SK-N-SH (cell line): ENCODE data around the gene DIPK2B. TPM values are rescaled to one million over a fixed set of nuclear protein-coding genes. Genes with fewer than 3 reads are reported as not detected.

Experiments used
- CTCF ChIA-PET: fragments of 300-600, 350-600 bp; formaldehyde crosslinking; extraction: SDS; loops from one replicate; lab custom pipeline; 2021; lab: Yijun Ruan, JAX
- POLR2A ChIA-PET: fragments of 350-600 bp; sonication (Branson Sonifier 250); formaldehyde crosslinking; extraction: SDS; loops from one replicate; lab custom pipeline; 2020; ENCODE audit warnings: antibody characterized with exemption, inconsistent platforms; lab: Yijun Ruan, JAX
- DNase-seq: peaks from one replicate; pipeline ENCODE4 v3.0.0; 2012
- H2AFZ ChIP-seq: fragments of 200-600 bp; sonication (generic); 2 replicates; pipeline ENCODE4 v1.8.1; 2016; ENCODE audit warnings: antibody characterized with exemption, mild to moderate bottlenecking, low read depth
- H3F3A ChIP-seq: fragments of 200-600 bp; sonication (generic); replicated peaks from 2 replicates; pipeline ENCODE3; 2016; ENCODE audit warnings: antibody characterized with exemption, mild to moderate bottlenecking; ENCODE audit not compliant: insufficient read depth
- H3K27ac ChIP-seq, 2 experiments: fragments of 200-500 bp in 1 of 2; fragments of 200-600 bp in 1 of 2; sonication (Bioruptor generic) in 1 of 2; sonication (generic), shearing (Covaris generic) in 1 of 2; 2 replicates each; pipeline versions ENCODE4 v1.5.1 to v1.6.1; 2014 to 2016; ENCODE audit warnings: low read depth in 2 of 2, inconsistent platforms in 1 of 2, low read length in 1 of 2, mild to moderate bottlenecking in 1 of 2, mixed read lengths in 1 of 2
- H3K27me3 ChIP-seq: fragments of 200-600 bp; sonication (generic), shearing (Covaris generic); 2 replicates; pipeline ENCODE4 v1.6.1; 2016; ENCODE audit warnings: mixed run types; ENCODE audit not compliant: insufficient read depth
- H3K36me3 ChIP-seq, 2 experiments: fragments of 200-500 bp in 1 of 2; fragments of 200-600 bp in 1 of 2; sonication (Bioruptor generic) in 1 of 2; sonication (generic) in 1 of 2; replicated peaks in 1 of 2; 2 replicates each; pipeline versions ENCODE3 to v1.5.1; 2014 to 2016; ENCODE audit warnings: low read length in 1 of 2, mild to moderate bottlenecking in 1 of 2; ENCODE audit not compliant: insufficient read depth in 2 of 2, control insufficient read depth in 1 of 2
- H3K4me1 ChIP-seq, 2 experiments: fragments of 200-500 bp in 1 of 2; fragments of 200-600 bp in 1 of 2; sonication (Bioruptor generic) in 1 of 2; sonication (generic), shearing (Covaris generic) in 1 of 2; 2 replicates each; pipeline versions ENCODE4 v1.5.1 to v1.6.1; 2014 to 2016; ENCODE audit warnings: low read depth in 1 of 2, low read length in 1 of 2, mixed run types in 1 of 2; ENCODE audit not compliant: insufficient read depth in 2 of 2, control insufficient read depth in 1 of 2
- H3K4me2 ChIP-seq: fragments of 200-600 bp; sonication (generic), shearing (Covaris generic); 2 replicates; pipeline ENCODE4 v1.6.1; 2017; ENCODE audit warnings: mixed run types
- H3K4me3 ChIP-seq, 2 experiments: fragments of 200-500 bp in 1 of 2; fragments of 200-600 bp in 1 of 2; sonication (Bioruptor generic) in 1 of 2; sonication (generic), shearing (Covaris generic) in 1 of 2; 2 replicates each; pipeline versions ENCODE4 v1.5.1 to v1.8.1; 2014 to 2016; ENCODE audit warnings: low read depth in 2 of 2, inconsistent platforms in 1 of 2, low read length in 1 of 2, mild to moderate bottlenecking in 1 of 2, mixed read lengths in 1 of 2, moderate library complexity in 1 of 2
- H3K79me2 ChIP-seq: fragments of 200-600 bp; sonication (generic); 2 replicates; pipeline ENCODE4 v1.8.1; 2017; ENCODE audit warnings: mild to moderate bottlenecking; ENCODE audit not compliant: insufficient read depth
- H3K9ac ChIP-seq: fragments of 200-600 bp; sonication (generic); 2 replicates; pipeline ENCODE4 v1.6.1; 2017; ENCODE audit warnings: mixed run types
- H3K9me2 ChIP-seq: fragments of 200-600 bp; sonication (generic); 2 replicates; pipeline ENCODE4 v1.6.1; 2017; ENCODE audit warnings: mixed run types
- H3K9me3 ChIP-seq: fragments of 200-600 bp; sonication (generic); 2 replicates; pipeline ENCODE4 v1.6.1; 2017; ENCODE audit warnings: mixed run types, mild to moderate bottlenecking, moderate library complexity
- H4K20me1 ChIP-seq: fragments of 200-600 bp; sonication (generic); 2 replicates; pipeline ENCODE4 v1.6.1; 2017; ENCODE audit warnings: mild to moderate bottlenecking, mixed run types; ENCODE audit not compliant: insufficient read depth
- CTCF ChIP-seq: fragments of 200-600 bp; sonication (generic); IDR thresholded peaks from 2 replicates; pipeline ENCODE4 v1.6.1; 2017; ENCODE audit warnings: antibody characterized with exemption, mild to moderate bottlenecking, moderate library complexity
- IRF3 ChIP-seq: fragments of 150-350 bp; IDR thresholded peaks from 2 replicates; pipeline ENCODE4 v1.6.1; 2016; ENCODE audit warnings: mild to moderate bottlenecking, low read depth, low read length
- MEF2A ChIP-seq: IDR thresholded peaks from 2 replicates; pipeline ENCODE4 v1.4.0; 2012; ENCODE audit warnings: low read depth, borderline replicate concordance
- MXI1 ChIP-seq: IDR thresholded peaks from 2 replicates; pipeline ENCODE4 v1.6.1; 2012; ENCODE audit warnings: mild to moderate bottlenecking, low read depth, low read length, improper control_type of control experiment
- SMC3 ChIP-seq: IDR thresholded peaks from 2 replicates; pipeline ENCODE4 v1.6.1; 2012; ENCODE audit warnings: low read depth, low read length, improper control_type of control experiment
- WGBS: methylation state at CpG from one replicate; pipeline ENCODE4 v1.1.6; 2017; ENCODE audit warnings: low lambda C conversion rate; 5-methylcytosine and 5-hydroxymethylcytosine counted together
- polyA plus RNA-seq, 3 experiments: library from polyadenylated mRNA; depleted of rRNA; stranded (reverse); fragments of >200 nt; gene quantifications; 2 replicates each; pipeline ENCODE4 v1.2.3, GENCODE V29; 2012
- TF ChIP-seq, protein P1 (sequence below): IDR thresholded peaks from 2 replicates; pipeline ENCODE4 v1.4.0; 2012; ENCODE audit warnings: low read depth, borderline replicate concordance

DIPK2B gene
- polyA plus RNA-seq, 1 of the 3 experiments (the other 2 are of a cell fraction) = 0.02 TPM

- DNase-seq = no peak
- no peaks in the 10 kb centered on the region; the same call in 1 of the 2 replicates for H3K27me3 ChIP-seq
- H3F3A ChIP-seq = peaks cover 2% of the 10 kb centered on the region
- no peak overlapping the region for H3K9ac ChIP-seq
- POLR2A ChIA-PET = no interaction called here
- no peaks in the 10 kb centered on the region for H4K20me1 ChIP-seq
- H3K4me3 ChIP-seq = no peak overlapping the region
- TF ChIP-seq CTCF = peak; percentile 24; the same call in 1 of the 2 replicates
- no peak for TF ChIP-seq MXI1
- TF ChIP-seq, all 33 proteins: peak for 1
- Histone ChIP-seq H3K36me3 (no peaks in the 10 kb centered on the region), H3K27ac (no peak overlapping the region), H2AFZ (no peak overlapping the region), H3K4me2 (no peak overlapping the region), H3K4me1 (no peaks in the 10 kb centered on the region), H3K79me2 (no peaks in the 10 kb centered on the region), H3K9me3 (peaks cover 17% of the 10 kb centered on the region; the same call in 1 of the 2 replicates), H3K9me2 (no peaks in the 10 kb centered on the region)
- CTCF ChIA-PET = interaction anchor here (0.7 kb wide), 1 partner anchor 29 kb away, joined by 3 read pairs; no protein-coding TSS in a partner anchor
Measured at GRCh38 chrX:45208121-45208856, 7.6 kb upstream of the DIPK2B start.

DNA sequence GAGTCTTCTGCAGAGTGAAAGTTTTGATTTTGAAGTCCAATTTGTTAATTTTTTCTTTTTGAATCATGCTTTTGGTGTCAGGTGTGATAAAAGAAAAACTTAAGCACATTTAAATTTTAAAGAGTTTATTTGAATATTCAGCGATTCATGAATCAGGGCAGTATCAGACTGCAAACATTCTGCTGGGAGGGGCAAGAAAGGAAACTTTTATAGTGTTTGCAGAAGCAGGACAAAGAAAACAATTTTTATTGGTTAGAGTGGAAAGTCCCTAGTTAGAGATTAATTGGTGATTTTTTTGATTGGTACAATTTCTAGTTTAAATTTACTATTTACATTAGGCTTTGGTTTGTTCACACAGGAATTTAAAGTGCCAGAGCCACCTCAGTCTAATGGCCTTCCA, 1.5 kb upstream of the DIPK2B start:
- Histone ChIP-seq H2AFZ (no peak overlapping the region), H3K4me1 (no peaks in the 10 kb centered on the region), H3K27me3 (peaks cover 11% of the 10 kb centered on the region; the same call in 1 of the 2 replicates), H3K9ac (no peak overlapping the region), H3K9me3 (peaks cover 14% of the 10 kb centered on the region; the same call in 1 of the 2 replicates), H3K36me3 (no peaks in the 10 kb centered on the region), H4K20me1 (no peaks in the 10 kb centered on the region), H3K9me2 (no peaks in the 10 kb centered on the region), H3K4me3 (no peak overlapping the region), H3K4me2 (no peak overlapping the region), H3K27ac (no peak overlapping the region), H3K79me2 (no peaks in the 10 kb centered on the region), H3F3A (peaks cover 6% of the 10 kb centered on the region)
- ChIA-PET CTCF (no interaction called here), POLR2A (no interaction called here)
- 9% methylated on average over 1 of the region's 1 CpG for WGBS
- TF ChIP-seq MEF2A = no peak
- TF ChIP-seq, protein P1, sequence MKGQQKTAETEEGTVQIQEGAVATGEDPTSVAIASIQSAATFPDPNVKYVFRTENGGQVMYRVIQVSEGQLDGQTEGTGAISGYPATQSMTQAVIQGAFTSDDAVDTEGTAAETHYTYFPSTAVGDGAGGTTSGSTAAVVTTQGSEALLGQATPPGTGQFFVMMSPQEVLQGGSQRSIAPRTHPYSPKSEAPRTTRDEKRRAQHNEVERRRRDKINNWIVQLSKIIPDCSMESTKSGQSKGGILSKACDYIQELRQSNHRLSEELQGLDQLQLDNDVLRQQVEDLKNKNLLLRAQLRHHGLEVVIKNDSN = no peak
- no peak for TF ChIP-seq MXI1
- TF ChIP-seq SMC3 = no peak
- TF ChIP-seq IRF3 = no peak
- DNase-seq = no peak
